CD8-positive, alpha-beta memory T cell (primary cell): ENCODE measurements around the gene PARP12. TPM values are rescaled to one million over a fixed set of nuclear protein-coding genes. Genes with fewer than 3 reads are reported as not detected.

Experiments used
- CTCF ChIA-PET: fragments of 350-600 bp; sonication (Branson Sonifier 250); formaldehyde crosslinking; loops from one replicate; lab custom pipeline; 2021; ENCODE audit warnings: antibody characterized with exemption; lab: Charles Lee
- POLR2A ChIA-PET: fragments of 350-600 bp; sonication (Branson Sonifier 250); formaldehyde crosslinking; loops from one replicate; lab custom pipeline; 2021; ENCODE audit warnings: antibody characterized with exemption; lab: Charles Lee
- DNase-seq, 5 donors: peaks; one replicate each; pipeline versions ENCODE4 v3.0.0 to v3.0.0-alpha.2; 2020 to 2022; ENCODE audit warnings: mixed read lengths in 1 of 5
- H3K27ac ChIP-seq: one replicate; pipeline ENCODE4 v1.7.0; 2013; ENCODE audit warnings: low read depth, mild to moderate bottlenecking, low read length, moderate library complexity
- H3K27me3 ChIP-seq: 2 replicates; pipeline ENCODE4 v1.7.0; 2013; ENCODE audit warnings: low read length, mild to moderate bottlenecking; ENCODE audit not compliant: insufficient read depth, poor library complexity, severe bottlenecking
- H3K36me3 ChIP-seq: 2 replicates; pipeline ENCODE4 v1.7.0; 2013; ENCODE audit warnings: mild to moderate bottlenecking, low read length, moderate library complexity; ENCODE audit not compliant: insufficient read depth
- H3K4me1 ChIP-seq: 2 replicates; pipeline ENCODE4 v1.7.0; 2013; ENCODE audit warnings: mild to moderate bottlenecking, low read length, moderate library complexity; ENCODE audit not compliant: insufficient read depth
- H3K4me3 ChIP-seq: 2 replicates; pipeline ENCODE4 v1.7.0; 2013; ENCODE audit warnings: mild to moderate bottlenecking, low read length
- H3K9me3 ChIP-seq: 2 replicates; pipeline ENCODE4 v1.7.0; 2013; ENCODE audit warnings: mild to moderate bottlenecking, low read length
- H3K27ac Mint-ChIP-seq, 8 donors: one replicate each; pipeline ENCODE4 v1.8.0; 2020 to 2021; ENCODE audit warnings: mixed read lengths in 8 of 8, mild to moderate bottlenecking in 6 of 8, inconsistent platforms in 3 of 8, moderate library complexity in 3 of 8
- H3K27me3 Mint-ChIP-seq, 2 donors: one replicate each; pipeline ENCODE4 v1.8.0; 2020 to 2021; ENCODE audit warnings: mixed read lengths in 2 of 2, mild to moderate bottlenecking in 1 of 2, moderate library complexity in 1 of 2
- H3K36me3 Mint-ChIP-seq, 3 donors: one replicate each; pipeline ENCODE4 v1.8.0; 2020 to 2021; ENCODE audit warnings: mixed read lengths in 3 of 3, inconsistent platforms in 1 of 3, mild to moderate bottlenecking in 1 of 3
- H3K4me1 Mint-ChIP-seq, 3 donors: one replicate each; pipeline ENCODE4 v1.8.0; 2020 to 2021; ENCODE audit warnings: mixed read lengths in 3 of 3, inconsistent platforms in 1 of 3, mild to moderate bottlenecking in 1 of 3
- H3K4me3 Mint-ChIP-seq, 7 donors: one replicate each; pipeline ENCODE4 v1.8.0; 2020 to 2021; ENCODE audit warnings: mixed read lengths in 7 of 7, mild to moderate bottlenecking in 6 of 7, moderate library complexity in 4 of 7, inconsistent platforms in 2 of 7
- H3K9me3 Mint-ChIP-seq, 5 donors: one replicate each; pipeline ENCODE4 v1.8.0; 2020 to 2022; ENCODE audit warnings: mixed read lengths in 5 of 5, mild to moderate bottlenecking in 3 of 5, moderate library complexity in 2 of 5, inconsistent platforms in 1 of 5
- polyA plus RNA-seq: library from polyadenylated mRNA; unstranded; fragments of 300-500 nt; fragmentation: Illumina TruSeq; gene quantifications from one replicate; pipeline ENCODE4 v1.2.3, GENCODE V29; 2021
- total RNA-seq, 2 experiments: library from RNA; stranded (reverse); gene quantifications; one replicate each; pipeline ENCODE4 v1.2.3, GENCODE V29; 2021

PARP12 gene
- total and polyA plus RNA-seq, 3 experiments from 2014 or later = 24.7 to 34.0 (median 27.9) TPM

DNA sequence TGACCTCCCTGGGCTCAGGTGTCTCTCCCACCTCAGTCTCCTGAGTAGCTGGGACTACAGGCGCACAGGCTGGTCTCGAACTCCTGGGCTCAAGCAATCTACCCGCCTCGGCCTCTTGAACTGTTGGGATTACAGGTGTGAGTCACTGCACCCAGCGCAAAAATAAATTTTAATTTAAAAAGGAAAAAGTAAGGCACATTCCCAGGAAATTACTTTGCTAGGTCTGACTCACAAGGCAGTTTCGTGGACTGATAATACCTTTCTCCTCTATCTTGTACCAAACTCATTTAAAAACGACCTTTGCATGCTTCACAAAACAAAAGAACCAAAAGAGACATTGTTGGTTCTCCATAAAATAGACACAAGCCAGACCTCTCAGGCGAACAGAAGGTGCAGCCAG, 29.7 kb downstream of the PARP12 start:
- ChIA-PET POLR2A (no interaction called here), CTCF (no interaction called here)
- Mint-ChIP-seq H3K27ac (peak overlapping the region in 1 of 8 donors; percentile 33), H3K36me3 (peaks cover 4 to 83% (median 17%) of the 10 kb centered on the region in 3 donors), H3K4me3 (peak overlapping the region in 1 of 7 donors; percentile 70), H3K9me3 (no peaks in the 10 kb centered on the region), H3K27me3 (no peaks in the 10 kb centered on the region), H3K4me1 (peaks cover 20 to 35% (median 35%) of the 10 kb centered on the region in 3 donors)
- no peak for DNase-seq
- H3K27ac ChIP-seq = no peak overlapping the region
- peaks cover 9% of the 10 kb centered on the region for H3K4me1 ChIP-seq
- no peaks in the 10 kb centered on the region for H3K27me3 ChIP-seq
- H3K9me3 ChIP-seq = no peaks in the 10 kb centered on the region
- peaks cover 19% of the 10 kb centered on the region for H3K36me3 ChIP-seq
- H3K4me3 ChIP-seq = no peak overlapping the region

DNA sequence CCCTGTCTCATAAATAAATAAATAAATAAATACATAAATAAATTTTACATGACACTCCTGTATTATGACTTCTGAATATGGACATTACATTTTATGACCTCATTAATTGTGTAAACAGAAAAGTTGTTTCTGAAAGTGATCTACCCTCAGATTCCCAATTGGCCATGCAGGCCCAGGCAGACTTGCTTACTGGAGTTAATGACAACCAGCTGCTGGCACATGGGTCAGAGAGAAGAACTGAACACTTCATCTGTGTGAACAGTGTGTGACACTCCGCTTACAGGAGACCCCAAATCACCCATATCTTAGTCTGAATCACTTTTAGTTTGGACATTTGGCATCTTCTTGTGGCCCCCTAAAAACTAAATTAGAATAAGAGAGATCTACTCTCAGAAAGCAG, 31.4 kb downstream of the PARP12 start:
- H3K36me3 Mint-ChIP-seq = peaks cover 4 to 83% (median 18%) of the 10 kb centered on the region in 3 donors
- no peaks in the 10 kb centered on the region for H3K27me3 ChIP-seq
- no peak overlapping the region for H3K27ac ChIP-seq
- DNase-seq = no peak
- ChIA-PET POLR2A (no interaction called here), CTCF (no interaction called here)
- peak overlapping the region in 3 of 8 donors; percentile 17 to 56 (median 22) for H3K27ac Mint-ChIP-seq
- no peak overlapping the region for H3K4me3 Mint-ChIP-seq
- peaks cover 4% of the 10 kb centered on the region for H3K4me1 ChIP-seq
- no peaks in the 10 kb centered on the region for H3K9me3 ChIP-seq
- H3K27me3 Mint-ChIP-seq = no peaks in the 10 kb centered on the region
- H3K4me3 ChIP-seq = no peak overlapping the region
- H3K36me3 ChIP-seq = peaks cover 26% of the 10 kb centered on the region
- H3K4me1 Mint-ChIP-seq = peaks cover 10 to 24% (median 19%) of the 10 kb centered on the region in 3 donors
- H3K9me3 Mint-ChIP-seq = no peaks in the 10 kb centered on the region

DNA sequence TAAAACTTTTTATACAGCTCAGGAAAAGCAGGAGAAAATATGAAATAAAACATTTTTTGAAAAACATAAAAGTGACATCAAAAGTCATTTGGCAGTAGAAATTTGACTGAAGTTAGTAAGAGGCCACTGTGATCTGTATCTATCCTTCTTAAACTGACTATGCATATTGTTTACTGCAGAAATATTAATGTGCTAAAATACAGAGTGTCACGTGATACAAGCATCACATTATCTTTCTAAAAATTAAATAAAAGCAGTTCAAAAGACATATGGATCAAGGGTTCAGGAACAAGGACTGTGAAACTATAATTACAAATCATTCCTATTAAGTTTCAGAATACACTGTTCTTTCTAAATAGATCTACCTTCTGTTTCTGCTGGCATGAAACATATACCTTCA, 33.7 kb downstream of the PARP12 start:
- peaks cover 39% of the 10 kb centered on the region for H3K36me3 ChIP-seq
- Mint-ChIP-seq H3K27ac (peak overlapping the region in 1 of 8 donors; percentile 42), H3K27me3 (no peaks in the 10 kb centered on the region), H3K9me3 (no peaks in the 10 kb centered on the region), H3K4me3 (no peak overlapping the region), H3K4me1 (peaks cover 5 to 20% (median 8%) of the 10 kb centered on the region in 3 donors), H3K36me3 (peaks cover 9 to 86% (median 29%) of the 10 kb centered on the region in 3 donors)
- no peaks in the 10 kb centered on the region for H3K9me3 ChIP-seq
- POLR2A ChIA-PET = no interaction called here
- no peak overlapping the region for H3K4me3 ChIP-seq
- no peaks in the 10 kb centered on the region for H3K4me1 ChIP-seq
- CTCF ChIA-PET = no interaction called here
- DNase-seq = no peak
- H3K27ac ChIP-seq = no peak overlapping the region
- no peaks in the 10 kb centered on the region for H3K27me3 ChIP-seq

DNA sequence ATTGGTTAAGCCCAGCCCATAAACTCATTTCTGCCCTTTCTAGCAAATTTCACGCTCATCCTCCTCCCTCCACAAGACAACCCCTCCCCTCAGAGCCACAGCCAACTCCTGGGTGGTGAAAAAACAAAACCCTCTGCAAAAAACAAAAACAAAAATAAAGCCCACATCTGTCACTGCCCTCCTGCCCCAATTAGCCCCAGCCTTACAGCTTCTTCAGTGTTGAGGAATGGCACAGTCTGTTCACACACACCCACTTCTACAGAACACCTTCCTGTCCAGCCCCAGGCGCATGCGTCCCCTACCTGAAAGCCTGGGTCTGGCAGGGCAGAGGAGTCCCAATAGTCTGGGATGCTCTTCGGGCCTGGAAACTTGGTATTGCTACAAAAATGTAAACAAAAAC, 34.4 kb downstream of the PARP12 start:
- Histone ChIP-seq H3K4me1 (no peaks in the 10 kb centered on the region), H3K27me3 (no peaks in the 10 kb centered on the region), H3K9me3 (no peaks in the 10 kb centered on the region), H3K4me3 (no peak overlapping the region), H3K36me3 (peaks cover 31% of the 10 kb centered on the region), H3K27ac (no peak overlapping the region)
- Mint-ChIP-seq H3K9me3 (no peaks in the 10 kb centered on the region), H3K36me3 (peaks cover 11 to 86% (median 29%) of the 10 kb centered on the region in 3 donors), H3K4me3 (no peak overlapping the region), H3K4me1 (peaks cover 5 to 17% (median 8%) of the 10 kb centered on the region in 3 donors), H3K27me3 (no peaks in the 10 kb centered on the region), H3K27ac (peak overlapping the region in 3 of 8 donors; percentile 27 to 40 (median 35))
- DNase-seq = no peak
- ChIA-PET POLR2A (no interaction called here), CTCF (no interaction called here)

DNA sequence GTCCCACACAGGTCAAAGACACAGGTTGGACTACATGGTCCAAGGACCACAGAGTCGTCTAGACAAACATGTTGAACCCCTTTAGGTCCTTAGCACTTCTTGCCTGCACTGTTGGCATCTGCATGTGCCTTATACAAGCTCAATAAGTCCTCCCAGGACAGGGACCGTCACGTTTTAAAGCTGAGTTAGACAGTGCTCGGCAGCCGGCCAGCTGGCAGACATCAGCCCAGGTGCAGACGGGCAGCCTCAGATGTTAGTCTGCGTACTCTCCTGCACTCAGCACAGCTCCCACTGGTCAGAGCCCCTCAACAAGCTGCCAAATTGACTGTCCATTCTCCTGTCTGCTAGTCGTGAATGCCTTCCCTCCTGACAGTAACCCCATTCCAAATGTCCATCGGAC, 34.9 kb downstream of the PARP12 start:
- DNase-seq = no peak
- Mint-ChIP-seq H3K27me3 (no peaks in the 10 kb centered on the region), H3K4me1 (peaks cover 4 to 14% (median 5%) of the 10 kb centered on the region in 3 donors), H3K36me3 (peaks cover 11 to 86% (median 27%) of the 10 kb centered on the region in 3 donors), H3K4me3 (no peak overlapping the region), H3K27ac (peak overlapping the region in 1 of 8 donors; percentile 40), H3K9me3 (no peaks in the 10 kb centered on the region)
- no peaks in the 10 kb centered on the region for H3K27me3 ChIP-seq
- ChIA-PET POLR2A (no interaction called here), CTCF (no interaction called here)
- no peak overlapping the region for H3K27ac ChIP-seq
- H3K4me1 ChIP-seq = no peaks in the 10 kb centered on the region
- H3K36me3 ChIP-seq = peaks cover 31% of the 10 kb centered on the region
- no peaks in the 10 kb centered on the region for H3K9me3 ChIP-seq
- no peak overlapping the region for H3K4me3 ChIP-seq

DNA sequence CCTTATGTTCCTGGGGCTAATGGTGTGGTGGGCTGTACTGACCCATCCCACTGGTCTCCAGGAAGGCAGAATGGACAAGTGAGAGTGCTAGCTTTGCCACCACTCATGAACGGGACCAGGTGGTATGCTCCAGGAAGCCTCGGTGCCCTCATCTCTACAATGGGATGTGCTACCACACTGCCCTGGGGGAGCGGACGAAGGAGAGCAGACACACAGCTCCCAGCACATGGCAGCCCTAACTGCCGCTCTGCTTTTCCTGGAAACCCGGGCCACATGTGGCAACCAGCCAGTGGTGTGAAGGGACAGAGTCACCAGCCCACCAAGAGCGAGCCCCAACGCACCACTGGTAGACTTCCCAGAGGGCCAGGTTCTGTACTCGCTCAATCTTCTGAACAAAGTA, 35.8 kb downstream of the PARP12 start:
- H3K4me1 Mint-ChIP-seq = peaks cover 0 to 9% (median 0%) of the 10 kb centered on the region in 3 donors
- Histone ChIP-seq H3K27me3 (no peaks in the 10 kb centered on the region), H3K4me1 (no peaks in the 10 kb centered on the region), H3K27ac (no peak overlapping the region), H3K4me3 (no peak overlapping the region), H3K9me3 (no peaks in the 10 kb centered on the region), H3K36me3 (peaks cover 36% of the 10 kb centered on the region)
- DNase-seq = no peak
- H3K27me3 Mint-ChIP-seq = no peaks in the 10 kb centered on the region
- H3K27ac Mint-ChIP-seq = no peak overlapping the region
- H3K4me3 Mint-ChIP-seq = no peak overlapping the region
- H3K36me3 Mint-ChIP-seq = peaks cover 11 to 89% (median 27%) of the 10 kb centered on the region in 3 donors
- no peaks in the 10 kb centered on the region for H3K9me3 Mint-ChIP-seq
- ChIA-PET POLR2A (no interaction called here), CTCF (no interaction called here)

DNA sequence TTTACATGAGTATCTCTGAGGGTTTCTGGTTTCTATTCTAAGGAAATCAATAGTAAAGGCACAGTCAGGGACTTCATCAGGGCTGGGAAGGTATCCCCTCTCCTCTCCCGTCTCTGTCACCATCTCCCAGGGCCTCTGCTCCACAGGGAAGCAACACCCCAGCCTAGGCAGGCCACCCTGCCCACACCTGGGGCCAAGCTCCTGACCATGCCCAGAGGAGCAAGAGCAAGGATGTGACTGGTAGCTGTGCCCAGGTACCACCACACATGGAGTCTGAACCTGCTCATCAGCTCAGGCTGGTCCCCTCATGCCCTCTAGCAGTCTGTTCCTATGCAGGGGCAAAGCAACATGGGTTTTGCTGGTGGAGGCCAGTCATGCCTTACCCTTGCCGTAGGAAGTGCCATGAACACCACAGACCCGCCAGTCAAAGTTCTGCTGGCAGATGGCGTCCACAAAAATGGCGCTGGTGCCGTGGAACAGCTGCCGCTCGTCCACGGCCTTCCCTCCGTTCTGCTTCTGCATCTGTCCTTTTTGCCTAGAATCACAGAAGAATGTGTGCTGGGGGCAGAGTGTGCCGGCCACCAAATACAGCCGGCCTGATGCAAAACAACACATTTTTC, 36.8 kb downstream of the PARP12 start:
- Histone ChIP-seq H3K27ac (no peak overlapping the region), H3K4me1 (no peaks in the 10 kb centered on the region), H3K9me3 (no peaks in the 10 kb centered on the region), H3K27me3 (no peaks in the 10 kb centered on the region), H3K36me3 (peaks cover 36% of the 10 kb centered on the region), H3K4me3 (no peak overlapping the region)
- H3K9me3 Mint-ChIP-seq = no peaks in the 10 kb centered on the region
- H3K27me3 Mint-ChIP-seq = no peaks in the 10 kb centered on the region
- no peak for DNase-seq
- peaks cover 0 to 9% (median 0%) of the 10 kb centered on the region in 3 donors for H3K4me1 Mint-ChIP-seq
- peaks cover 11 to 87% (median 30%) of the 10 kb centered on the region in 3 donors for H3K36me3 Mint-ChIP-seq
- peak overlapping the region in 2 of 8 donors; percentile 19 to 87 for H3K27ac Mint-ChIP-seq
- POLR2A ChIA-PET = no interaction called here
- no peak overlapping the region for H3K4me3 Mint-ChIP-seq
- CTCF ChIA-PET = no interaction called here

DNA sequence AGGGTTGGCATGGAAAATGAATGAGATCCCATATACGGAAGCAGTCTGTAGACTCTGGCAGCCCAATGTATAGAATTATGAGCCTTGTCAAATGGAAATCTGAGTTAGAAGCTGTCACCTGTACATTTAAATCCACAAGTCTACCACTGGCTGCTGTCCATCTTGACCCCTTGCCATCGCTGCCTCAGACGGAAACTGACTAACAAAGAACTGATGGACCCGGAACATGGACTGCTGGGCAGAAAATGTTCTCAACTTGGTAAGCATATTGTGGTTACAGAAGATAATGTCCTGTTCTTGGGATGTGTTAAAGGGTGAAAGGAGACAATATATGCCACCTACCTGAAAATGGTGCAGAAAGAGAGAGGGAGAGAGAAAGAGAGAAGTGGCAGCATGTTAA, 37.5 kb downstream of the PARP12 start:
- Mint-ChIP-seq H3K9me3 (no peaks in the 10 kb centered on the region), H3K36me3 (peaks cover 11 to 80% (median 28%) of the 10 kb centered on the region in 3 donors), H3K27ac (peak overlapping the region in 2 of 8 donors; percentile 26 to 55), H3K27me3 (no peaks in the 10 kb centered on the region), H3K4me3 (no peak overlapping the region), H3K4me1 (peaks cover 0 to 9% (median 0%) of the 10 kb centered on the region in 3 donors)
- no peaks in the 10 kb centered on the region for H3K4me1 ChIP-seq
- ChIA-PET CTCF (no interaction called here), POLR2A (no interaction called here)
- no peaks in the 10 kb centered on the region for H3K27me3 ChIP-seq
- peaks cover 36% of the 10 kb centered on the region for H3K36me3 ChIP-seq
- no peak overlapping the region for H3K4me3 ChIP-seq
- no peak for DNase-seq
- no peak overlapping the region for H3K27ac ChIP-seq
- H3K9me3 ChIP-seq = no peaks in the 10 kb centered on the region
